Endothelial cell of umbilical vein (primary cell): ENCODE measurements around the gene PAM16. TPM values are rescaled to one million over a fixed set of nuclear protein-coding genes. Genes with fewer than 3 reads are reported as not detected.

Experiments
- BruUV-seq: library from RNA; stranded (reverse); fragments of 400-500 nt; replicated peaks from 2 replicates; lab custom pipeline; 2021; lab: Mats Ljungman, UMichigan
- CTCF ChIA-PET: fragments of 300-600, 350-600 bp; sonication (Branson Sonifier 250); formaldehyde crosslinking; loops from one replicate; lab custom pipeline; 2021; ENCODE audit warnings: antibody characterized with exemption, inconsistent platforms; lab: Charles Lee
- POLR2A ChIA-PET: fragments of 300-600, 350-600 bp; sonication (Branson Sonifier 250); formaldehyde crosslinking; loops from one replicate; lab custom pipeline; 2021; ENCODE audit warnings: antibody characterized with exemption, inconsistent platforms; lab: Charles Lee
- DNase-seq: peaks from one replicate; pipeline ENCODE4 v3.0.0-alpha.2; 2011; ENCODE audit warnings: low read depth, low spot score
- FAIRE-seq: peaks from 2 replicates; lab custom pipeline; 2011; peaks lifted over from hg19 to GRCh38; lab: Jason Lieb, UNC
- H2AFZ ChIP-seq: 2 replicates; pipeline ENCODE4 v1.6.0; 2012; ENCODE audit warnings: low read depth, low read length, control low read depth, inconsistent platforms
- H3K27ac ChIP-seq: 2 replicates; pipeline ENCODE4 v1.5.1; 2011; ENCODE audit warnings: low read depth, mild to moderate bottlenecking, control low read depth, low read length, moderate library complexity; ENCODE audit not compliant: insufficient read depth
- H3K27me3 ChIP-seq, 2 experiments: 2 replicates each; pipeline versions ENCODE4 v1.6.0 to v1.6.1; 2011; ENCODE audit warnings: low read length in 2 of 2, mixed read lengths in 1 of 2; ENCODE audit not compliant: control insufficient read depth in 2 of 2, insufficient read depth in 2 of 2
- H3K36me3 ChIP-seq, 2 experiments: 2 replicates in 1 of 2; 3 replicates in 1 of 2; pipeline ENCODE4 v1.5.1; 2011; ENCODE audit warnings: low read length in 2 of 2, mild to moderate bottlenecking in 1 of 2, moderate library complexity in 1 of 2; ENCODE audit not compliant: control insufficient read depth in 2 of 2, insufficient read depth in 2 of 2; ENCODE audit errors: extremely low read depth in 1 of 2
- H3K4me1 ChIP-seq: 3 replicates; pipeline ENCODE4 v1.5.1; 2011; ENCODE audit warnings: mild to moderate bottlenecking, low read length; ENCODE audit not compliant: control insufficient read depth, insufficient read depth; ENCODE audit errors: extremely low read depth
- H3K4me2 ChIP-seq: 2 replicates; pipeline ENCODE4 v1.6.1; 2011; ENCODE audit warnings: low read length, control low read depth, mixed read lengths; ENCODE audit not compliant: insufficient read depth
- H3K4me3 ChIP-seq, 3 experiments: fragments of 200-600 bp in 1 of 3; sonication (generic), shearing (Covaris generic) in 1 of 3; replicated peaks in 1 of 3; 2 replicates each; pipeline ENCODE4 v1.5.1; 2011 to 2016; ENCODE audit warnings: control low read depth in 3 of 3, low read length in 3 of 3, mild to moderate bottlenecking in 2 of 3, inconsistent platforms in 1 of 3, low read depth in 1 of 3, moderate library complexity in 1 of 3; ENCODE audit not compliant: insufficient read depth in 1 of 3
- H3K79me2 ChIP-seq: 2 replicates; pipeline ENCODE4 v1.6.0; 2012; ENCODE audit warnings: low read length, inconsistent platforms; ENCODE audit not compliant: control insufficient read depth, insufficient read depth
- H3K9ac ChIP-seq: replicated peaks from 2 replicates; pipeline ENCODE3; 2011; ENCODE audit warnings: low read length, control low read depth; ENCODE audit not compliant: insufficient read depth; ENCODE audit errors: extremely low read depth
- H3K9me1 ChIP-seq: replicated peaks from 3 replicates; pipeline ENCODE4 v1.6.0; 2011; ENCODE audit warnings: mild to moderate bottlenecking, low read length; ENCODE audit not compliant: control insufficient read depth, insufficient read depth; ENCODE audit errors: extremely low read depth
- H3K9me3 ChIP-seq: replicated peaks from 2 replicates; pipeline ENCODE4 v1.5.1; 2012; ENCODE audit warnings: low read length, inconsistent platforms; ENCODE audit not compliant: control insufficient read depth, insufficient read depth
- H4K20me1 ChIP-seq: replicated peaks from 2 replicates; pipeline ENCODE3; 2011; ENCODE audit warnings: mild to moderate bottlenecking, low read length; ENCODE audit not compliant: control insufficient read depth, insufficient read depth; ENCODE audit errors: extremely low read depth
- FOS ChIP-seq: IDR thresholded peaks from 2 replicates; pipeline ENCODE4 v1.6.1; 2011; ENCODE audit warnings: mild to moderate bottlenecking, low read length, moderate library complexity, borderline replicate concordance; ENCODE audit not compliant: insufficient read depth
- GATA2 ChIP-seq: IDR thresholded peaks from 2 replicates; pipeline ENCODE4 v1.7.0; 2011; ENCODE audit warnings: low read depth, mild to moderate bottlenecking, moderate library complexity, mixed read lengths, low read length; ENCODE audit not compliant: insufficient read length, insufficient read depth
- JUN ChIP-seq: IDR thresholded peaks from 2 replicates; pipeline ENCODE4 v1.6.1; 2011; ENCODE audit warnings: borderline replicate concordance, low read depth; ENCODE audit not compliant: insufficient read length, insufficient read depth
- POLR2A ChIP-seq: IDR thresholded peaks from 2 replicates; pipeline ENCODE4 v1.6.1; 2012; ENCODE audit warnings: low read depth, mild to moderate bottlenecking, control low read depth, low read length
- POLR2AphosphoS5 ChIP-seq: IDR thresholded peaks from 2 replicates; pipeline ENCODE4 v1.6.1; 2012; ENCODE audit warnings: low read depth, mild to moderate bottlenecking, control low read depth, low read length, moderate library complexity; ENCODE audit not compliant: insufficient read depth
- dilution Hi-C: fragments of 300-500 bp; cut with MboI; formaldehyde crosslinking; loops from one replicate; pipeline ENCODE4 v1.15.0; 2019; ENCODE audit warnings: low sequenced_read_pairs; ENCODE audit not compliant: extremely low pct_ligation_motif_present
- intact Hi-C: fragments of 100-400 bp; cut with micrococcal nuclease; formaldehyde crosslinking; loops from one replicate; pipeline ENCODE4 v1.10.0; 2022
- polyA plus RNA-seq, 4 experiments: library from polyadenylated mRNA; depleted of rRNA in 3 of 4; stranded (reverse) in 3 of 4; unstranded in 1 of 4; fragments of >200 nt; gene quantifications; 2 replicates each; pipeline versions ENCODE4 v1.2.1 to v1.2.3, GENCODE V29; 2011 to 2012; ENCODE audit warnings: missing spikeins in 1 of 4
- total RNA-seq: library from RNA; stranded (reverse); gene quantifications from 2 replicates; pipeline ENCODE4 v1.2.3, GENCODE V29; 2021
- TF ChIP-seq, protein P1 (sequence below): IDR thresholded peaks from 2 replicates; pipeline ENCODE4 v1.6.1; 2011; ENCODE audit not compliant: insufficient read depth, insufficient read length

The PAM16 gene
- total and polyA plus RNA-seq, 2 donors (not counting 3 experiments of a cell fraction or from before 2014, with no cell fraction given): 40.0 to 67.2 TPM

DNA sequence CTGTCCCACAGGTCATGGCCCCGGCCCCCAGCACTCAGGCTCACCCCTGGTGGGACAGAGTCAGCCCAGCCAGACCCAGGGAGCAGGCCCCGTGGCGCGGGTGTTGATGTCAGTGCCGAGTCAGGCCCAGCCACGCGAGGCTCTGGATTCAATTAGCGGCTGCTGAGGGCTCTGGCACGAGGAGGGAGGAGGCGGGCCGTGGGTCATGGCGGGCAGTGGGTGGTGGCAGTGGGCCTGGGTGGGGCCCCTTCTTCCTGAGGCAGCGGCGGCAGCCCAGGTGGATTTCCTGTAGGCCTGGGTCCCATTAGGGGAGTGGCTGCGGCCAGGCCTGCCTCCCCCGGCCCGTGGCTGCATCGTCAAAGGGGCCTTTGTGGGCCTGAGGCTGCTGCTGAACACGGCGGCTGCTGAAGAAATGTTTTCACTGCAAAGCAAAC lies 33.4 kb upstream of the PAM16 start:
- intact Hi-C loops (no loop called here), dilution Hi-C loops (no loop called here)
- no peak overlapping the region for H3K4me2 ChIP-seq
- no peaks in the 10 kb centered on the region for H4K20me1 ChIP-seq
- TF ChIP-seq POLR2AphosphoS5: no peak
- TF ChIP-seq, protein P1, sequence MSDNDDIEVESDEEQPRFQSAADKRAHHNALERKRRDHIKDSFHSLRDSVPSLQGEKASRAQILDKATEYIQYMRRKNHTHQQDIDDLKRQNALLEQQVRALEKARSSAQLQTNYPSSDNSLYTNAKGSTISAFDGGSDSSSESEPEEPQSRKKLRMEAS: no peak
- TF ChIP-seq GATA2: no peak
- no peak for TF ChIP-seq JUN
- no peak for TF ChIP-seq POLR2A
- no peaks in the 10 kb centered on the region for H3K9me1 ChIP-seq
- ChIA-PET CTCF (no interaction called here), POLR2A (no interaction called here)
- H3K9ac ChIP-seq: no peak overlapping the region
- no peaks in the 10 kb centered on the region for H3K27me3 ChIP-seq
- FAIRE-seq (no peak), DNase-seq (no peak)
- H3K4me1 ChIP-seq: peaks cover 22% of the 10 kb centered on the region
- H2AFZ ChIP-seq: no peak overlapping the region
- no peaks in the 10 kb centered on the region for H3K9me3 ChIP-seq
- H3K36me3 ChIP-seq: peaks cover 0 to 13% of the 10 kb centered on the region in 2 experiments
- BruUV-seq: no TSS peak
- H3K79me2 ChIP-seq: no peaks in the 10 kb centered on the region
- H3K4me3 ChIP-seq: no peak overlapping the region
- H3K27ac ChIP-seq: no peak overlapping the region

GRCh38 chr16:4383591-4384444 lies 32.7 kb upstream of the PAM16 start:
- Histone ChIP-seq H3K4me1 (peaks cover 22% of the 10 kb centered on the region), H3K27me3 (no peaks in the 10 kb centered on the region), H3K27ac (no peak overlapping the region), H2AFZ (no peak overlapping the region), H3K36me3 (peaks cover 0 to 11% of the 10 kb centered on the region in 2 experiments), H4K20me1 (no peaks in the 10 kb centered on the region), H3K4me3 (no peak overlapping the region), H3K79me2 (no peaks in the 10 kb centered on the region), H3K9ac (no peak overlapping the region), H3K4me2 (no peak overlapping the region), H3K9me3 (no peaks in the 10 kb centered on the region), H3K9me1 (no peaks in the 10 kb centered on the region)
- DNase-seq: peak; percentile 37
- BruUV-seq: no TSS peak
- TF ChIP-seq JUN (no peak), FOS (peak; percentile 21)
- CTCF ChIA-PET: interaction anchor here (1.0 kb wide), 1 partner anchor 25 kb away, joined by 3 read pairs; no protein-coding TSS in a partner anchor
- dilution Hi-C loops: no loop called here
- intact Hi-C loops: no loop called here
- POLR2A ChIA-PET: no interaction called here
- peak; percentile 37 for FAIRE-seq
